CD4-positive, alpha-beta T cell treated with Interleukin-21 for 1 hour (primary cell): ENCODE measurements around the gene STXBP6.
"Not testable (repeated sequence)": the region's sequence is repeated elsewhere in the genome, so short reads cannot be mapped to it uniquely, and the experiment has no call there.

Experiments
- DNase-seq: peaks from one replicate; pipeline ENCODE4 v3.0.0-alpha.2; 2020

STXBP6 gene

GRCh38 chr14:24817212-24818057 lies 232.5 kb downstream of the STXBP6 start:
- no peak for DNase-seq

- DNase-seq: no peak
These were observed 233.1 kb downstream of the STXBP6 start for GRCh38 chr14:24816929-24817211.

GRCh38 chr14:24816011-24816928 lies 233.7 kb downstream of the STXBP6 start:
- DNase-seq: no peak

GRCh38 chr14:24815543-24815942 lies 234.4 kb downstream of the STXBP6 start:
- no peak for DNase-seq

- no peak for DNase-seq
These were observed 235.0 kb downstream of the STXBP6 start for GRCh38 chr14:24814944-24815343.

- DNase-seq: no peak
These were observed 235.6 kb downstream of the STXBP6 start for GRCh38 chr14:24814346-24814745.

GRCh38 chr14:24813819-24814259 lies 236.1 kb downstream of the STXBP6 start:
- DNase-seq: no peak

GRCh38 chr14:24813089-24813815 lies 236.7 kb downstream of the STXBP6 start:
- DNase-seq: no peak

GRCh38 chr14:24809135-24809534 lies 240.8 kb downstream of the STXBP6 start:
- no peak for DNase-seq

GRCh38 chr14:24808412-24808811 lies 241.5 kb downstream of the STXBP6 start:
- no peak for DNase-seq

GRCh38 chr14:24806061-24806678 lies 243.8 kb downstream of the STXBP6 start:
- peak; percentile 12 for DNase-seq

GRCh38 chr14:24804552-24805212 lies 245.3 kb downstream of the STXBP6 start:
- no peak for DNase-seq

- no peak for DNase-seq
These were observed 245.9 kb downstream of the STXBP6 start for GRCh38 chr14:24803933-24804494.

- DNase-seq: not testable (repeated sequence)
These were observed 246.5 kb downstream of the STXBP6 start for GRCh38 chr14:24803426-24803825.

GRCh38 chr14:24802236-24802635 lies 247.7 kb downstream of the STXBP6 start:
- no peak for DNase-seq

- no peak for DNase-seq
These were observed 248.9 kb downstream of the STXBP6 start for GRCh38 chr14:24801024-24801423.

- DNase-seq: no peak
These were observed 251.0 kb downstream of the STXBP6 start for GRCh38 chr14:24798911-24799462.

GRCh38 chr14:24795406-24795805 lies 254.5 kb downstream of the STXBP6 start:
- DNase-seq: no peak

GRCh38 chr14:24794644-24795305 lies 255.2 kb downstream of the STXBP6 start:
- DNase-seq: no peak

- no peak for DNase-seq
These were observed 259.8 kb downstream of the STXBP6 start for GRCh38 chr14:24790196-24790595.

- DNase-seq: no peak
These were observed 260.5 kb downstream of the STXBP6 start for GRCh38 chr14:24789378-24789884.
